Measurements from ENCODE around the gene UACA.

- no peak for TF ChIP-seq POLR2A (IDR thresholded peaks at IDR 0.05; ENCODE audit: low read depth, low read length)
- TF ChIP-seq POLR2AphosphoS5 (IDR thresholded peaks at IDR 0.05; ENCODE audit: low read depth, low read length), result no peak
Measured at GRCh38 chr15:70802629-70803028, 39.3 kb upstream of the UACA start.
